Parathyroid adenoma (tissue), 2 donors: Measurements from ENCODE around the gene TMEM213.

Experiments used
- H2AFZ ChIP-seq: fragments of 300-600 bp; sonication (generic); one replicate; pipeline ENCODE4 v1.7.0; 2017; ENCODE audit warnings: antibody characterized with exemption, mild to moderate bottlenecking
- H3K27ac ChIP-seq: fragments of 300-600 bp; sonication (generic); one replicate; pipeline ENCODE4 v1.7.0; 2017
- H3K27me3 ChIP-seq: fragments of 300-600 bp; sonication (generic); one replicate; pipeline ENCODE4 v1.7.0; 2017; ENCODE audit warnings: low read length; ENCODE audit not compliant: control insufficient read depth, insufficient read depth
- H3K36me3 ChIP-seq: fragments of 300-600 bp; sonication (generic); one replicate; pipeline ENCODE4 v1.7.0; 2017; ENCODE audit warnings: low read length; ENCODE audit not compliant: control insufficient read depth, insufficient read depth
- H3K4me1 ChIP-seq: fragments of 300-600 bp; sonication (generic); one replicate; pipeline ENCODE4 v1.7.0; 2017; ENCODE audit warnings: control low read depth
- H3K4me2 ChIP-seq: fragments of 300-600 bp; sonication (generic); one replicate; pipeline ENCODE4 v1.7.0; 2017; ENCODE audit warnings: low read length
- H3K4me3 ChIP-seq: fragments of 300-600 bp; sonication (generic); one replicate; pipeline ENCODE4 v1.7.0; 2017; ENCODE audit warnings: low read depth, low read length
- H3K79me2 ChIP-seq: fragments of 300-600 bp; sonication (generic); one replicate; pipeline ENCODE4 v1.7.0; 2017; ENCODE audit warnings: control low read depth
- H3K9ac ChIP-seq: fragments of 300-600 bp; sonication (generic); one replicate; pipeline ENCODE4 v1.7.0; 2017; ENCODE audit warnings: mild to moderate bottlenecking
- H3K9me3 ChIP-seq: fragments of 300-600 bp; sonication (generic); one replicate; pipeline ENCODE4 v1.7.0; 2017; ENCODE audit warnings: low read length; ENCODE audit not compliant: control insufficient read depth
- CTCF ChIP-seq: fragments of 300-600 bp; sonication (generic); IDR thresholded peaks from one replicate; pipeline ENCODE4 v1.7.0; 2017; ENCODE audit warnings: antibody characterized with exemption, mild to moderate bottlenecking
- donor health status: primary hyperparathyroidism.

The TMEM213 gene

GRCh38 chr7:138755842-138756590 lies 41.8 kb upstream of the TMEM213 start:
- H3K4me3 ChIP-seq, result no peak overlapping the region
- H2AFZ ChIP-seq, result peak overlapping the region; percentile 87
- H3K9ac ChIP-seq, result no peak overlapping the region
- H3K36me3 ChIP-seq, result no peaks in the 10 kb centered on the region
- no peaks in the 10 kb centered on the region for H3K9me3 ChIP-seq
- peaks cover 38% of the 10 kb centered on the region for H3K4me1 ChIP-seq
- H3K27me3 ChIP-seq, result no peaks in the 10 kb centered on the region
- peak overlapping the region; percentile 80 for H3K27ac ChIP-seq
- H3K79me2 ChIP-seq, result no peaks in the 10 kb centered on the region
- H3K4me2 ChIP-seq, result no peak overlapping the region
- TF ChIP-seq CTCF, result no peak

GRCh38 chr7:138756591-138757242 lies 41.1 kb upstream of the TMEM213 start:
- H3K27ac ChIP-seq, result peak overlapping the region; percentile 80
- H3K79me2 ChIP-seq, result no peaks in the 10 kb centered on the region
- H3K27me3 ChIP-seq, result no peaks in the 10 kb centered on the region
- peak overlapping the region; percentile 87 for H2AFZ ChIP-seq
- no peak for TF ChIP-seq CTCF
- no peak overlapping the region for H3K9ac ChIP-seq
- no peak overlapping the region for H3K4me2 ChIP-seq
- H3K9me3 ChIP-seq, result no peaks in the 10 kb centered on the region
- no peak overlapping the region for H3K4me3 ChIP-seq
- peaks cover 38% of the 10 kb centered on the region for H3K4me1 ChIP-seq
- H3K36me3 ChIP-seq, result no peaks in the 10 kb centered on the region

- H3K9ac ChIP-seq, result no peak overlapping the region
- H3K79me2 ChIP-seq, result no peaks in the 10 kb centered on the region
- no peak overlapping the region for H3K4me3 ChIP-seq
- TF ChIP-seq CTCF, result no peak
- no peak overlapping the region for H3K4me2 ChIP-seq
- no peaks in the 10 kb centered on the region for H3K36me3 ChIP-seq
- H3K9me3 ChIP-seq, result no peaks in the 10 kb centered on the region
- no peak overlapping the region for H3K27ac ChIP-seq
- H2AFZ ChIP-seq, result peak overlapping the region; percentile 71
- H3K4me1 ChIP-seq, result peaks cover 3% of the 10 kb centered on the region
- no peaks in the 10 kb centered on the region for H3K27me3 ChIP-seq
These were observed 29.6 kb upstream of the TMEM213 start for GRCh38 chr7:138768241-138768640.

GRCh38 chr7:138770904-138771303 lies 26.9 kb upstream of the TMEM213 start:
- Histone ChIP-seq H3K9ac (no peak overlapping the region), H3K36me3 (no peaks in the 10 kb centered on the region), H3K27me3 (no peaks in the 10 kb centered on the region), H3K27ac (no peak overlapping the region), H3K4me3 (no peak overlapping the region), H3K4me1 (peaks cover 3% of the 10 kb centered on the region), H3K9me3 (no peaks in the 10 kb centered on the region), H3K79me2 (no peaks in the 10 kb centered on the region), H3K4me2 (no peak overlapping the region), H2AFZ (no peak overlapping the region)
- no peak for TF ChIP-seq CTCF
